Ascending aorta (tissue), 2 donors: ENCODE results near the gene PTPRG. TPM values are rescaled to one million over a fixed set of nuclear protein-coding genes. Genes with fewer than 3 reads are reported as not detected.
A peak's percentile ranks its signal among the peaks of the same experiment; 100 is the strongest.

ENCODE experiments used
- DNase-seq, 2 donors: peaks; one replicate each; pipeline ENCODE4 v3.0.0-alpha.2; 2019; ENCODE audit warnings: low spot score in 2 of 2
- H3K27ac ChIP-seq, 2 donors: fragments of 200-600 bp; sonication (generic); one replicate each; pipeline ENCODE4 v1.5.1; 2016 to 2017; ENCODE audit warnings: mild to moderate bottlenecking in 1 of 2
- H3K27me3 ChIP-seq: fragments of 200-600 bp; sonication (generic); one replicate; pipeline ENCODE4 v1.5.1; 2017
- H3K36me3 ChIP-seq, 2 donors: fragments of 200-600 bp; sonication (generic); one replicate each; pipeline ENCODE4 v1.5.1; 2016
- H3K4me1 ChIP-seq, 2 donors: fragments of 200-600 bp; sonication (generic); one replicate each; pipeline ENCODE4 v1.5.1; 2016 to 2017; ENCODE audit warnings: mild to moderate bottlenecking in 1 of 2
- H3K4me3 ChIP-seq, 2 donors: fragments of 200-600 bp; sonication (generic); one replicate each; pipeline ENCODE4 v1.5.1; 2016 to 2017; ENCODE audit warnings: mild to moderate bottlenecking in 1 of 2
- H3K9me3 ChIP-seq, 2 donors: fragments of 200-600 bp; sonication (generic); one replicate each; pipeline ENCODE4 v1.5.1; 2016
- CTCF ChIP-seq, 3 experiments: fragments of 200-600 bp in 2 of 3; fragments of 450-650 bp in 1 of 3; sonication (generic) in 2 of 3; IDR thresholded peaks; one replicate each; pipeline ENCODE4 v1.5.1; 2016 to 2019; ENCODE audit warnings: antibody characterized with exemption in 3 of 3, mild to moderate bottlenecking in 1 of 3, moderate library complexity in 1 of 3
- intact Hi-C: fragments of 100-400 bp; cut with DNase I; formaldehyde crosslinking; loops from one replicate; pipeline ENCODE4 v1.15.1; 2023
- total RNA-seq: library from RNA; depleted of rRNA; stranded (reverse); fragments of >200 nt; gene quantifications from one replicate; pipeline ENCODE4 v1.1.0, GENCODE V29; 2016

Gene PTPRG
- total RNA-seq, 1 donor from 2014 or later = 129 TPM

GRCh38 chr3:62188681-62189375 is 627.5 kb downstream of the PTPRG start:
- Histone ChIP-seq H3K27me3 (no peaks in the 10 kb centered on the region), H3K9me3 (no peaks in the 10 kb centered on the region), H3K27ac (peak overlapping the region in 1 of 2 donors; percentile 54), H3K4me1 (peaks cover 0 to 18% of the 10 kb centered on the region in 2 donors), H3K4me3 (peak overlapping the region; percentile 4 to 30), H3K36me3 (peaks cover 8 to 15% of the 10 kb centered on the region in 2 donors)
- peak in 1 of 2 donors; percentile 87 for DNase-seq
- intact Hi-C loops = loop anchor here (1.0 to 10.0 kb wide), 5 partner anchors 47 to 625 kb away; no protein-coding TSS in a partner anchor
- TF ChIP-seq CTCF (IDR thresholded peaks at IDR 0.05) = peak; percentile 76 to 79 (median 77)

GRCh38 chr3:62189376-62189698 is 628.0 kb downstream of the PTPRG start:
- no peak for TF ChIP-seq CTCF (IDR thresholded peaks at IDR 0.05)
- H3K27me3 ChIP-seq = no peaks in the 10 kb centered on the region
- H3K27ac ChIP-seq = peak overlapping the region in 1 of 2 donors; percentile 54
- no peak for DNase-seq
- peaks cover 12 to 20% of the 10 kb centered on the region in 2 donors for H3K36me3 ChIP-seq
- no peak overlapping the region for H3K4me3 ChIP-seq
- intact Hi-C loops = loop anchor here (5.0 to 10.0 kb wide), 3 partner anchors 47 to 232 kb away; no protein-coding TSS in a partner anchor
- no peaks in the 10 kb centered on the region for H3K9me3 ChIP-seq
- H3K4me1 ChIP-seq = peaks cover 0 to 14% of the 10 kb centered on the region in 2 donors

GRCh38 chr3:62192891-62193290 is 631.5 kb downstream of the PTPRG start:
- intact Hi-C loops = no loop called here
- no peak for TF ChIP-seq CTCF (IDR thresholded peaks at IDR 0.05)
- no peak overlapping the region for H3K27ac ChIP-seq
- no peak for DNase-seq
- H3K4me3 ChIP-seq = no peak overlapping the region
- H3K9me3 ChIP-seq = no peaks in the 10 kb centered on the region
- peaks cover 0 to 9% of the 10 kb centered on the region in 2 donors for H3K4me1 ChIP-seq
- no peaks in the 10 kb centered on the region for H3K27me3 ChIP-seq
- peaks cover 12 to 38% of the 10 kb centered on the region in 2 donors for H3K36me3 ChIP-seq

GRCh38 chr3:62193586-62194345 is 632.4 kb downstream of the PTPRG start:
- Histone ChIP-seq H3K4me1 (peaks cover 0 to 4% of the 10 kb centered on the region in 2 donors), H3K4me3 (no peak overlapping the region), H3K27ac (no peak overlapping the region), H3K9me3 (no peaks in the 10 kb centered on the region), H3K36me3 (peaks cover 12 to 38% of the 10 kb centered on the region in 2 donors), H3K27me3 (no peaks in the 10 kb centered on the region)
- intact Hi-C loops = no loop called here
- DNase-seq = no peak
- no peak for TF ChIP-seq CTCF (IDR thresholded peaks at IDR 0.05)

- no peaks in the 10 kb centered on the region for H3K27me3 ChIP-seq
- no peak overlapping the region for H3K27ac ChIP-seq
- intact Hi-C loops = no loop called here
- no peak for TF ChIP-seq CTCF (IDR thresholded peaks at IDR 0.05)
- no peaks in the 10 kb centered on the region for H3K4me1 ChIP-seq
- H3K36me3 ChIP-seq = peaks cover 5 to 31% of the 10 kb centered on the region in 2 donors
- DNase-seq = no peak
- no peaks in the 10 kb centered on the region for H3K9me3 ChIP-seq
- H3K4me3 ChIP-seq = no peak overlapping the region
These were observed 636.1 kb downstream of the PTPRG start for GRCh38 chr3:62197350-62198012.
